HL-60/S4 treated with phorbol 12-myristate 13-acetate at 8.2 ng/mL for 4 days and 3 days (cell line): ENCODE data around the gene KIF21A.

ENCODE experiments used
- in situ Hi-C: fragments of 300-500 bp; cut with MboI; formaldehyde crosslinking; loops from 2 replicates; pipeline ENCODE4 v1.15.0; 2022; ENCODE audit warnings: low sequenced_read_pairs

Gene KIF21A

GRCh38 chr12:39389399-39390150 is 53.3 kb downstream of the KIF21A start:
- in situ Hi-C loops: no loop called here

- in situ Hi-C loops: no loop called here
Measured at GRCh38 chr12:39386335-39386734, 56.6 kb downstream of the KIF21A start.

GRCh38 chr12:39383114-39383513 is 59.8 kb downstream of the KIF21A start:
- in situ Hi-C loops: no loop called here

- in situ Hi-C loops: no loop called here
Measured at GRCh38 chr12:39380090-39380489, 62.8 kb downstream of the KIF21A start.

GRCh38 chr12:39378341-39378740 is 64.6 kb downstream of the KIF21A start:
- in situ Hi-C loops: no loop called here

- in situ Hi-C loops: no loop called here
Measured at GRCh38 chr12:39375206-39375808, 67.6 kb downstream of the KIF21A start.

GRCh38 chr12:39372929-39373328 is 70.0 kb downstream of the KIF21A start:
- in situ Hi-C loops: no loop called here

- in situ Hi-C loops: no loop called here
Measured at GRCh38 chr12:39372204-39372925, 70.6 kb downstream of the KIF21A start.

- in situ Hi-C loops: no loop called here
Measured at GRCh38 chr12:39369756-39370155, 73.2 kb downstream of the KIF21A start.

- in situ Hi-C loops: no loop called here
Measured at GRCh38 chr12:39368891-39369290, 74.0 kb downstream of the KIF21A start.

GRCh38 chr12:39368096-39368495 is 74.8 kb downstream of the KIF21A start:
- in situ Hi-C loops: no loop called here

- in situ Hi-C loops: no loop called here
Measured at GRCh38 chr12:39367494-39367893, 75.4 kb downstream of the KIF21A start.

- in situ Hi-C loops: no loop called here
Measured at GRCh38 chr12:39365364-39366001, 77.4 kb downstream of the KIF21A start.

- in situ Hi-C loops: no loop called here
Measured at GRCh38 chr12:39364196-39364595, 78.7 kb downstream of the KIF21A start.

GRCh38 chr12:39359645-39360044 is 83.3 kb downstream of the KIF21A start:
- in situ Hi-C loops: no loop called here

GRCh38 chr12:39357041-39357440 is 85.9 kb downstream of the KIF21A start:
- in situ Hi-C loops: no loop called here

GRCh38 chr12:39355841-39356240 is 87.1 kb downstream of the KIF21A start:
- in situ Hi-C loops: no loop called here

- in situ Hi-C loops: no loop called here
Measured at GRCh38 chr12:39354955-39355354, 88.0 kb downstream of the KIF21A start.

- in situ Hi-C loops: no loop called here
Measured at GRCh38 chr12:39352471-39353017, 90.4 kb downstream of the KIF21A start.

GRCh38 chr12:39351153-39351552 is 91.8 kb downstream of the KIF21A start:
- in situ Hi-C loops: no loop called here

GRCh38 chr12:39348941-39349626 is 93.8 kb downstream of the KIF21A start:
- in situ Hi-C loops: no loop called here
